Measurements from ENCODE around the gene GFPT2. TPM values are rescaled to one million over a fixed set of nuclear protein-coding genes. Genes with fewer than 3 reads are reported as not detected.

GFPT2 gene
- total and polyA plus RNA-seq, 2 experiments from 2014 or later, result 45.2 to 75.3 TPM

GRCh38 chr5:180352116-180353047, 754 bp downstream of the GFPT2 start:
- H3K4me3 ChIP-seq, result peak overlapping the region; percentile 79
- H4K20me1 ChIP-seq (ENCODE audit: insufficient read depth), result no peaks in the 10 kb centered on the region
- peak overlapping the region; percentile 88 for H3K4me2 ChIP-seq (ENCODE audit: unreplicated experiment)
- H3K79me2 ChIP-seq (ENCODE audit: insufficient read depth), result peaks cover 57% of the 10 kb centered on the region
- 2% methylated on average over 77 to 79 of the region's 95 CpGs for WGBS, 2 experiments (ENCODE audit: low coverage in 1 of 2, low lambda C conversion rate in 2 of 2, missing lambda C conversion rate in 2 of 2)
- no peaks in the 10 kb centered on the region for H3K36me3 ChIP-seq (ENCODE audit: low read depth)
- no peak for TF ChIP-seq EZH2phosphoT487 (IDR thresholded peaks at IDR 0.05; ENCODE audit: insufficient read depth, low read depth)
- TF ChIP-seq EZH2 (IDR thresholded peaks at IDR 0.05; ENCODE audit: insufficient read depth, poor library complexity, severe bottlenecking), result no peak
- peak; percentile 71 for DNase-seq
- no peaks in the 10 kb centered on the region for H3K27me3 ChIP-seq (replicated peaks; ENCODE audit: insufficient read depth)
- H3K9me3 ChIP-seq (ENCODE audit: low read depth), result no peaks in the 10 kb centered on the region
- no peak overlapping the region; the same call in 1 of the 2 replicates for H3K27ac ChIP-seq
- no peaks in the 10 kb centered on the region for H3K9me2 ChIP-seq (ENCODE audit: insufficient read depth)
- peak overlapping the region; percentile 63 for H2AFZ ChIP-seq
- H3K9ac ChIP-seq, result peak overlapping the region; percentile 79
- H3F3A ChIP-seq (ENCODE audit: insufficient read depth), result no peaks in the 10 kb centered on the region
- H3K4me1 ChIP-seq (ENCODE audit: insufficient read depth), result peaks cover 7% of the 10 kb centered on the region; the same call in 1 of the 2 replicates
- in situ Hi-C loops (cut with MboI), result no loop called here

DNA sequence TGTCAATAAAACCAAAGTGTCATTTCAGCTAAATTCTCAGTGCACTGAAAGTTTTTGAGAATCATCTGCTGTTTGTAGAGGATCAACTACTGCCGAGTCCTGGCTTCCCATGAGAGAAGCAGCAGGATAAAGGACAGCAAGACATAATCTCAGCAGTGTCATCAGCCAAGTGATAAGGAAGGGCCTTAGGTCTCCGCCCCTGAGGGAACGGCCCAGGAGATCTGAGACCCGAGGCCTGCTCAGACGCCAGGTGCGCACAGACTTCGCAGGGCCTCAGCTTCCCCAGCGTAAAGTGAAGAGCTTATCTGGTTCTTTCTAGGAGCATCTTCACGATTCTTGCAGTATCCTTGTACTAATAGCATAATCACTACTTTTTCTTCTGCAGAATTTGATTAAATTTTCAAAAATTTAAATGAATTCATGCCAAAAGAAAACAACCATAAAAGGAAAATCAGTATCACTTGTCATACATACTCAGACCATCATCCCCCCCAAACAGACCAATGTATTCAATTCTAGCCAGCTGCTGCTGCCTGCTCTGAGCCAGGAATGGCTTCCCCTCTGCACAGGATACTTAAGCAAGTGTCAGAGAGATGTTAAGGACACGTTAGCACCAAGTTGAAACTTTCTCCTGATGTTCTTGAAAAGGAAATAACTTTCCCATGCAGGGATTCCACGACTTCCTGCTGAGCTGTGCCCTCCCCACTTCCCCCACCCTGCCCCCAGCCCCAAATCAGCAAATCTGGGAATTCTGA, 2.2 kb downstream of the GFPT2 start:
- peak overlapping the region; percentile 88 for H3K4me2 ChIP-seq (ENCODE audit: unreplicated experiment)
- DNase-seq, result no peak
- in situ Hi-C loops (cut with MboI), result no loop called here
- no peak overlapping the region for H2AFZ ChIP-seq
- H3F3A ChIP-seq (ENCODE audit: insufficient read depth), result no peaks in the 10 kb centered on the region
- H3K9me2 ChIP-seq (ENCODE audit: insufficient read depth), result no peaks in the 10 kb centered on the region
- H3K27me3 ChIP-seq (replicated peaks; ENCODE audit: insufficient read depth), result no peaks in the 10 kb centered on the region
- H3K9ac ChIP-seq, result peak overlapping the region; percentile 79; the same call in 1 of the 2 replicates
- no peaks in the 10 kb centered on the region for H3K9me3 ChIP-seq (ENCODE audit: low read depth)
- TF ChIP-seq EZH2phosphoT487 (IDR thresholded peaks at IDR 0.05; ENCODE audit: insufficient read depth, low read depth) (no peak), EZH2 (IDR thresholded peaks at IDR 0.05; ENCODE audit: insufficient read depth, poor library complexity, severe bottlenecking) (no peak)
- WGBS, 2 experiments (ENCODE audit: low coverage in 1 of 2, low lambda C conversion rate in 2 of 2, missing lambda C conversion rate in 2 of 2), result 81 to 87% methylated on average over 10 to 11 of the region's 11 CpGs
- H3K4me1 ChIP-seq (ENCODE audit: insufficient read depth), result peaks cover 7% of the 10 kb centered on the region; the same call in 1 of the 2 replicates
- peak overlapping the region; percentile 79 for H3K4me3 ChIP-seq
- no peaks in the 10 kb centered on the region for H4K20me1 ChIP-seq (ENCODE audit: insufficient read depth)
- no peak overlapping the region for H3K27ac ChIP-seq
- peaks cover 72% of the 10 kb centered on the region for H3K79me2 ChIP-seq (ENCODE audit: insufficient read depth)
- no peaks in the 10 kb centered on the region for H3K36me3 ChIP-seq (ENCODE audit: low read depth)

DNA sequence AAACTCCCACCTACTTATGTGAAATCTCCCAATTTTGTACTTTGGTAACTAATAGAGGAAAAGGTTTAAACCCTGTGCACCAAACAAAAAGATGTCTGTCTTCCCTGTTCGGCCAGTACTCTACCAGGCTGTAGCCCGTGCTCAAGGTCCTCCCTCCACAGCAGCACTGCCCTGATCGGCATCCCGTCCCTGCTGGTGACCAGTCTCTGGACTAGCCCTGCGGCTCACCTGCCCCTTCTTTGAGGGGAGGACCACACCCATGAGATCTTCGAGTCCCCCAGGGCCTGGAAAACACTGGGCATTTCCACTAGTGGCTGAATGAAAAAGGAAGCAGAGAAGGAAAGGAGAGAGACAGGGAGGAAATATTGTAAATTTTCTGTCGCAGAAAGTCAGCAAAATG, 2.8 kb downstream of the GFPT2 start:
- H3F3A ChIP-seq (ENCODE audit: insufficient read depth), result no peaks in the 10 kb centered on the region
- no peaks in the 10 kb centered on the region for H4K20me1 ChIP-seq (ENCODE audit: insufficient read depth)
- H3K9me3 ChIP-seq (ENCODE audit: low read depth), result no peaks in the 10 kb centered on the region
- TF ChIP-seq EZH2phosphoT487 (IDR thresholded peaks at IDR 0.05; ENCODE audit: insufficient read depth, low read depth), result no peak
- TF ChIP-seq EZH2 (IDR thresholded peaks at IDR 0.05; ENCODE audit: insufficient read depth, poor library complexity, severe bottlenecking), result no peak
- 93% methylated on average over 7 of the region's 7 CpGs for WGBS, 2 experiments (ENCODE audit: low coverage in 1 of 2, low lambda C conversion rate in 2 of 2, missing lambda C conversion rate in 2 of 2)
- H3K27ac ChIP-seq, result no peak overlapping the region
- no peak overlapping the region for H3K4me2 ChIP-seq (ENCODE audit: unreplicated experiment)
- H2AFZ ChIP-seq, result no peak overlapping the region
- peaks cover 7% of the 10 kb centered on the region; the same call in 1 of the 2 replicates for H3K4me1 ChIP-seq (ENCODE audit: insufficient read depth)
- no peak for DNase-seq
- no peaks in the 10 kb centered on the region for H3K27me3 ChIP-seq (replicated peaks; ENCODE audit: insufficient read depth)
- H3K9ac ChIP-seq, result no peak overlapping the region
- in situ Hi-C loops (cut with MboI), result no loop called here
- H3K4me3 ChIP-seq, result no peak overlapping the region
- H3K79me2 ChIP-seq (ENCODE audit: insufficient read depth), result peaks cover 72% of the 10 kb centered on the region
- no peaks in the 10 kb centered on the region for H3K36me3 ChIP-seq (ENCODE audit: low read depth)
- H3K9me2 ChIP-seq (ENCODE audit: insufficient read depth), result no peaks in the 10 kb centered on the region

DNA sequence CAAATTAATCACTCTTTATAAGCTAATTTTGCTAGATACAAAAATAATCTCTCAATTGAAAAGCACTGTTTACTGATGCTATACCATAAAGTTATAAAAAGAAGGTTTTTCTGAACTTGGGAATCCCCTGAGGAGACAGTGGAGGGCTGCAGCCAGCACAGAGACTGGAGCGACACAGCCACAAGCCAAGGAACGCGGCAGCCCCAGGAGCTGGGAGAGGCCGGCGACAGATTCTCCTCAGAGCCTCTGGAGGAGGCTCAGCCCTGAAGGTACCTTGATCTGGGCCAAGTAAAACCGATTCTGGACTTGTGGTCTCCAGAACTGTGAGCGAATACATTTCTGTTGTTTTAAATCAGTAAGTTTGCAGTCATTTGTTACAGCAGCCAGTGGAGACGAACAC, 3.7 kb downstream of the GFPT2 start:
- H3K4me2 ChIP-seq (ENCODE audit: unreplicated experiment), result no peak overlapping the region
- no peak overlapping the region for H3K9ac ChIP-seq
- H3K9me3 ChIP-seq (ENCODE audit: low read depth), result no peaks in the 10 kb centered on the region
- no peak overlapping the region for H2AFZ ChIP-seq
- no peaks in the 10 kb centered on the region for H4K20me1 ChIP-seq (ENCODE audit: insufficient read depth)
- no peaks in the 10 kb centered on the region for H3K27me3 ChIP-seq (replicated peaks; ENCODE audit: insufficient read depth)
- 91% methylated on average over 8 of the region's 8 CpGs for WGBS, 2 experiments (ENCODE audit: low coverage in 1 of 2, low lambda C conversion rate in 2 of 2, missing lambda C conversion rate in 2 of 2)
- H3K4me1 ChIP-seq (ENCODE audit: insufficient read depth), result peaks cover 11% of the 10 kb centered on the region
- peaks cover 72% of the 10 kb centered on the region for H3K79me2 ChIP-seq (ENCODE audit: insufficient read depth)
- H3F3A ChIP-seq (ENCODE audit: insufficient read depth), result peaks cover 8% of the 10 kb centered on the region; the same call in 1 of the 2 replicates
- no peak for DNase-seq
- H3K27ac ChIP-seq, result no peak overlapping the region
- no peak for TF ChIP-seq EZH2 (IDR thresholded peaks at IDR 0.05; ENCODE audit: insufficient read depth, poor library complexity, severe bottlenecking)
- no peak for TF ChIP-seq EZH2phosphoT487 (IDR thresholded peaks at IDR 0.05; ENCODE audit: insufficient read depth, low read depth)
- H3K36me3 ChIP-seq (ENCODE audit: low read depth), result no peaks in the 10 kb centered on the region
- H3K4me3 ChIP-seq, result no peak overlapping the region
- in situ Hi-C loops (cut with MboI), result no loop called here
- no peaks in the 10 kb centered on the region for H3K9me2 ChIP-seq (ENCODE audit: insufficient read depth)
